GM12874 (cell line): ENCODE data around the gene BLM.

ENCODE experiments used
- CTCF ChIP-seq: IDR thresholded peaks from 2 replicates; pipeline ENCODE4 v1.5.1; 2011; ENCODE audit warnings: low read depth, mild to moderate bottlenecking, control low read depth, low read length, moderate library complexity; ENCODE audit not compliant: insufficient read depth

BLM gene

DNA sequence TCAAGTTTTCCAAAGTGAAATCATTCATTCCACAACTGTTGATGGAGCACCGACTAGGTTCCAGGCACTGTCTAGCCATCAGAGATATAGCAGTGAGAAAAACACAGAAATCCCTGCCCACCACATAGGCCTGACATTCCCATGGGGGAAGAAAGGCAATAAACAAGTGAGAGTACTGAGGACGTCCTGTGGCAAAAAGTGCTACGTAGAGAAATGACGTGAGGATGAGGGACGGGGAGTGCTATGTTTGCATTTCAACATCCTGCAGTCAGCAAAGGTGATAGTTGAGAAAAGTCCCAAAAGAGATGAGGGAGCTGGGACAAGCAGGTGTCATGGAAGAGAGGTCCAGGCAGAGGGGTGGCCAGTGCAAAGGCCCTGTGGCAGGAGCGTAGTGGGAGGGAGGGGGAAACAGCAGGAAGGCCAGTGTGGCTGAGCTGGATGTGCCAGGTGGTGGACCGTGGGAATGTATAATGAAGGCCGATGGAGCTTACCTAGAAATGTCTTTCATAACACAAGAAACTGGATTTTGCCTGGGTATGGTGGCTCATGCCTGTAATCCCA lies 140.8 kb downstream of the BLM start:
- no peak for TF ChIP-seq CTCF

- TF ChIP-seq CTCF = no peak
Measured at GRCh38 chr15:90859234-90860131, 142.3 kb downstream of the BLM start.

DNA sequence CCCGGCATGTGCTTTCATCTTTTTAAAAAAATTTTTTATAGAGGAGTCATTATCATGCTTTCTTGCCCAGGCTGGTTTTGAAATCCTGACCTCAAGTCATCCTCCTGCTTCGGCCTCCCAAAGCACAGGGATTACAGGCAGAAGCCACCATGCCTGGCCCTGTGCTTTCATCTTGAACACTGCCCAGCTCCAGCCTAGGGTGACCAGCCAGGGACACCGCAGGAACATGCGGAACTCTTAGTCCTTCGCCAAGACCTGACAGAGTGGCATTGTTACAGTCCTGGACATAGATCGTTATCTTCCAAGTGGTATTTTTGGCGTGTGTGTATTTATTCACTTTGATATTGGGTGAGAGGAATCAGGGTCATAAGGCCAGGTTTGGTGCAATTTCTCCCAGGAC lies 143.3 kb downstream of the BLM start:
- TF ChIP-seq CTCF = no peak

- TF ChIP-seq CTCF = no peak
Measured at GRCh38 chr15:90860942-90861675, 144.0 kb downstream of the BLM start.

- no peak for TF ChIP-seq CTCF
Measured at GRCh38 chr15:90862487-90862886, 145.3 kb downstream of the BLM start.

GRCh38 chr15:90862964-90863778 lies 146.0 kb downstream of the BLM start:
- no peak for TF ChIP-seq CTCF
